Uterus (tissue), 2 donors: Measurements from ENCODE around the gene RALGPS1.

Source experiments
- CTCF ChIP-seq, 4 experiments: fragments of 200-600 bp in 2 of 4; fragments of 450-650 bp in 2 of 4; sonication (generic) in 2 of 4; IDR thresholded peaks; one replicate each; pipeline ENCODE4 v1.5.1; 2016 to 2019; ENCODE audit warnings: antibody characterized with exemption in 4 of 4, mild to moderate bottlenecking in 2 of 4, moderate library complexity in 1 of 4
- POLR2A ChIP-seq, 2 donors: fragments of 450-650 bp; IDR thresholded peaks; one replicate each; pipeline ENCODE4 v1.6.1; 2016; ENCODE audit warnings: antibody characterized with exemption in 2 of 2, mild to moderate bottlenecking in 1 of 2, moderate library complexity in 1 of 2

GRCh38 chr9:126902210-126902609 lies 12.4 kb upstream of the RALGPS1 start:
- no peak for TF ChIP-seq CTCF (IDR thresholded peaks at IDR 0.05)
- no peak for TF ChIP-seq POLR2A (IDR thresholded peaks at IDR 0.05)
